ENCODE data around the gene RASSF9. TPM values are rescaled to one million over a fixed set of nuclear protein-coding genes. Genes with fewer than 3 reads are reported as not detected.

RASSF9 gene
- polyA plus RNA-seq, 4 donors = 0.27 to 1.5 (median 0.83) TPM

DNA sequence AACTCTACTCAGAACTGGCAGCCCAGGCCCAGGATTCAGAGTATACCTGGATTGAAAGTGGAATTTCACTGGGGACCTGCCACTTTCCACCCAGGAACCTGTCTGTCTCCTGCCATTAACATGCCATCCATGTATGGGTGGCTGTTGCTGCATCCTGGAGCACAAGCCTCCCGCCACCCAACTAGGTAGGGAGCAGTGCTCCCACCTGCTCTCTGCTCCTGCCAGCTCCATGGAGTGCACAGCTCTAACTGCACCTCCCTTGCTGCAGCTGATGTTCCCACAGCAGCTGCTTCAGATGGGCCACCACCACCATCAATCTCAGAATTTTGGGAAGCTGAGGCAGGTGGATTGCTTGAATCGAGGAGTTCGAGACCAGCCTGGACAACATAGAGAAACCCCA lies 20.8 kb upstream of the RASSF9 start:
- Histone ChIP-seq H3K9me3 (ENCODE audit: control insufficient read depth in 2 of 2, insufficient read depth in 1 of 2, low read depth in 1 of 2, low read length in 1 of 2) (peaks cover 0 to 7% of the 10 kb centered on the region in 2 donors), H3K27ac (ENCODE audit: low read depth in 1 of 3, low read length in 2 of 3) (no peak overlapping the region), H3K4me1 (ENCODE audit: control insufficient read depth in 3 of 3, insufficient read depth in 2 of 3, low read depth in 1 of 3, low read length in 2 of 3) (no peaks in the 10 kb centered on the region), H3K4me3 (ENCODE audit: low read depth in 1 of 3, low read length in 3 of 3) (no peak overlapping the region), H3K36me3 (ENCODE audit: control insufficient read depth in 3 of 3, insufficient read depth in 2 of 3, low read depth in 1 of 3, low read length in 3 of 3) (no peaks in the 10 kb centered on the region), H3K27me3 (ENCODE audit: control insufficient read depth in 3 of 3, insufficient read depth in 3 of 3, low read length in 3 of 3) (no peaks in the 10 kb centered on the region)
- DNase-seq (no peak), FAIRE-seq (no peak)
- WGBS, 3 donors = 73 to 78% (median 77%) methylated on average over 3 of the region's 3 CpGs

DNA sequence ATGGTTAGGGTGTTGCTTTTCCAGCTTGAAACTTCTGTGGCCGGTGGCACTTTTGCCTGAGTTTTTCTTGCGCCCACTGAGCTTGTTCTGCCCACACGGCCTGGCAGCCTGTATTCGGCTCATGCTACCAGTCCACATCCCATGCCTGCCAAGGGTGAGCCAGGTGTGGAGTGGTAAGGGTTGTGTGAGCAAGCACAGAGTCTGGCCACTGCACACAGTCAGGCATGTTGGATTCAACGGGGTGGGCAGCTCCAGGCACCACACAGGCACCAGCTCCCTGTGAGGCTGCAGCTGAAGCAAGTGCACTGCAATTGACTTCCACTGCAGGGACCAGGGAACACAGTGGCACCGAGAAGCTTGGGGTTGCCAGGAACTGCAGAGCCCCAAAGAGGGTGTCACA lies 19.1 kb upstream of the RASSF9 start:
- no peaks in the 10 kb centered on the region for H3K36me3 ChIP-seq (ENCODE audit: control insufficient read depth in 3 of 3, insufficient read depth in 2 of 3, low read depth in 1 of 3, low read length in 3 of 3)
- H3K4me3 ChIP-seq (ENCODE audit: low read depth in 1 of 3, low read length in 3 of 3) = no peak overlapping the region
- 77 to 84% (median 81%) methylated on average over 6 of the region's 6 CpGs for WGBS, 3 donors
- H3K27me3 ChIP-seq (ENCODE audit: control insufficient read depth in 3 of 3, insufficient read depth in 3 of 3, low read length in 3 of 3) = no peaks in the 10 kb centered on the region
- no peak overlapping the region for H3K27ac ChIP-seq (ENCODE audit: low read depth in 1 of 3, low read length in 2 of 3)
- peaks cover 0 to 7% of the 10 kb centered on the region in 2 donors for H3K9me3 ChIP-seq (ENCODE audit: control insufficient read depth in 2 of 2, insufficient read depth in 1 of 2, low read depth in 1 of 2, low read length in 1 of 2)
- DNase-seq = no peak
- no peak for FAIRE-seq
- H3K4me1 ChIP-seq (ENCODE audit: control insufficient read depth in 3 of 3, insufficient read depth in 2 of 3, low read depth in 1 of 3, low read length in 2 of 3) = no peaks in the 10 kb centered on the region

DNA sequence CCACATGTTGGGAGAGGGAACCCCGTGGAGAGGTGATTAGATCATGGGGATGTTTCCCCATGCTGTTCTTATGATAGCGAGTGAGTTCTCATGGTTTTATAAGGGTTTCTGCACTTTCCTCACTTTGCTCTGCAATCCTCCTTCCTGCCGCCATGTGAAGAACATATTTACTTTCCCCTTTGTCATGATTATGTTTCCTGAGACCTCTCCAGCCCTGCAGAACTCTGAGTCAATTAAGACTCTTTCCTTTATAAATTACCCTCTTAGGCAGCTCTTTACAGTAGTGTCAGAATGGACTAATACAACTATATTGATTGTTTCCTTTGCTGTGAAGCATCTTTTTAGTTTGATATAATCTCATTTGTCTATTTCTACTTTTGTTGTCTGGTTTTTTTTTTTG lies 13.1 kb upstream of the RASSF9 start:
- Histone ChIP-seq H3K4me3 (ENCODE audit: low read depth in 1 of 3, low read length in 3 of 3) (no peak overlapping the region), H3K9me3 (ENCODE audit: control insufficient read depth in 2 of 2, insufficient read depth in 1 of 2, low read depth in 1 of 2, low read length in 1 of 2) (no peaks in the 10 kb centered on the region), H3K27ac (ENCODE audit: low read depth in 1 of 3, low read length in 2 of 3) (no peak overlapping the region), H3K4me1 (ENCODE audit: control insufficient read depth in 3 of 3, insufficient read depth in 2 of 3, low read depth in 1 of 3, low read length in 2 of 3) (peaks cover 0 to 7% (median 0%) of the 10 kb centered on the region in 3 donors), H3K36me3 (ENCODE audit: control insufficient read depth in 3 of 3, insufficient read depth in 2 of 3, low read depth in 1 of 3, low read length in 3 of 3) (no peaks in the 10 kb centered on the region), H3K27me3 (ENCODE audit: control insufficient read depth in 3 of 3, insufficient read depth in 3 of 3, low read length in 3 of 3) (no peaks in the 10 kb centered on the region)
- 50 to 82% (median 63%) methylated on average over 3 of the region's 3 CpGs for WGBS, 3 donors
- FAIRE-seq = no peak
- DNase-seq = no peak

DNA sequence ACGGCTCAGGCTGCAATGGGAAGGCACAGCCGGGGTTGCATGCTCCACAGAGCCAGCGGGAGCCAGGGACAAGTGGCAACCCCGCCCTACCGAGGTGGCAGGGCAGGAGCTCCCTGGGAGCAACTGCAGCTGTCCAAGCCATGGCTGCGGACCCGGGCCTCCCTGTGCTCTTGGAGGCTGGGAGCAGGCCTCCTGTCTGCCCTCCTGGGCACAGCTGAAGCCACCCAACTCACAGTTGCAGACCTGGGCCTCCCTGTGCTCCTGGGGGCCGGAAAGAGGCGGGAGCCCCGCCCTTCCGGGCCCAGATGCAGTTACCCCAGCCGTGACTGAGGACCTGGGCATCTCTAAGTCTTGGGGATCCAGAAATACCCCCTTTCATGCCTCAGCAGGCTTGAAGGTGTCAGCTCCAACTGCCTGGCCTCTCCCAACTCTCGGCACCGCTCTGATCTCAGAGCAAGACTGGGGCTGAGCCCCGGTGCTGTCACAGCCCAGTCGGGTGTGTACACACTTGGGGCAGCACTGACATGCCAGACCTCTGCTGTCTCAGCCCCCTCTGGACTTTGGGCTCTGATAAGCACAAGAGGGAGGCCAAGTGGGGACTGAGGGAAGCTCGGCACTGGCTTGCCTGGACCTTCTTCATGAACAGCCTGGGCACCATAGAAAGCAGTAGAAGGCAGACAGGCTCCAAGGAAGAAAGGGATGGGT lies 7.5 kb upstream of the RASSF9 start:
- no peak for FAIRE-seq
- H3K27me3 ChIP-seq (ENCODE audit: control insufficient read depth in 3 of 3, insufficient read depth in 3 of 3, low read length in 3 of 3) = no peaks in the 10 kb centered on the region
- peak in 1 of 2 donors; percentile 77 for DNase-seq
- H3K4me3 ChIP-seq (ENCODE audit: low read depth in 1 of 3, low read length in 3 of 3) = no peak overlapping the region
- no peaks in the 10 kb centered on the region for H3K9me3 ChIP-seq (ENCODE audit: control insufficient read depth in 2 of 2, insufficient read depth in 1 of 2, low read depth in 1 of 2, low read length in 1 of 2)
- peaks cover 0 to 3% (median 0%) of the 10 kb centered on the region in 3 donors for H3K36me3 ChIP-seq (ENCODE audit: control insufficient read depth in 3 of 3, insufficient read depth in 2 of 3, low read depth in 1 of 3, low read length in 3 of 3)
- peaks cover 0 to 23% (median 1%) of the 10 kb centered on the region in 3 donors for H3K4me1 ChIP-seq (ENCODE audit: control insufficient read depth in 3 of 3, insufficient read depth in 2 of 3, low read depth in 1 of 3, low read length in 2 of 3)
- H3K27ac ChIP-seq (ENCODE audit: low read depth in 1 of 3, low read length in 2 of 3) = peak overlapping the region in 1 of 3 donors; percentile 74
- 71 to 81% (median 76%) methylated on average over 16 to 17 of the region's 17 CpGs for WGBS, 3 donors

DNA sequence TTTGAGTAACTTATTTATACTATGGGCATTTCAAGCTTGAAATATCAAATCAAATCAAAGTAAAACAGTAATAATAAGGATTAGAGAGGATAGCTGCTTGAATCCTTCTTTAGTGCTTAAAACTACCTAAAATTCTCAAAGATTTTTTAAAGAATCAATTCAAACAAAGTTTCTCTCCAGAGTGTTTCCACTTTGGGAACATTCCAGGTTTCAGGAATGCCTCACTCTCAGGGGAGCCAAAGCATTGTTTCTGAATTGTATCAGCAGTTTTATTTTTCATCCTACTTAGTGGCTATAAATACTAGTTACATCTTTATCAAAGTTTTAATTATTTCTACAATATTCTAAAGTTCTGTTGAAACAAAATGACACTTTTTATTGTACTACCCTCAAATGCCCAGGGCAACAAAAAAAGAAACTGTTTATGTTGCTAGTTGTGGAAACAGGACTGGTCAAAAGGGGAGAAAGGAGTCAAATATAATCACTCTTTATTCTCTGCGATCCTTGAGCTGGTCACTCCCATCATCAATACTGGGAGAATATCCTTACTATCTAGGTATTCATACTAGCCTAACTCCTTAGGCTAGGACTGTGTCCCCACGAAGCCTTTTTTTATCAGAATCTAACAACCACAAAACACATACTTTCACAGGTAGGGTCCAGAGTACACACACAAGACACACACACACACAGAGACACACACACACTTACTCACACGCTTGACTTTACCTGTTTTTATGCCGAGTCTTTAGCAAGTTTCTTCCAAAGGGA lies 598 bp downstream of the RASSF9 start:
- no peak for FAIRE-seq
- H3K4me1 ChIP-seq (ENCODE audit: control insufficient read depth in 3 of 3, insufficient read depth in 2 of 3, low read depth in 1 of 3, low read length in 2 of 3) = peaks cover 0 to 9% (median 0%) of the 10 kb centered on the region in 3 donors
- H3K36me3 ChIP-seq (ENCODE audit: control insufficient read depth in 3 of 3, insufficient read depth in 2 of 3, low read depth in 1 of 3, low read length in 3 of 3) = no peaks in the 10 kb centered on the region
- DNase-seq = no peak
- peak overlapping the region; percentile 59 to 81 (median 65) for H3K27ac ChIP-seq (ENCODE audit: low read depth in 1 of 3, low read length in 2 of 3)
- 11 to 21% (median 19%) methylated on average over 4 of the region's 4 CpGs for WGBS, 3 donors
- peak overlapping the region in 2 of 3 donors; percentile 45 to 48 for H3K4me3 ChIP-seq (ENCODE audit: low read depth in 1 of 3, low read length in 3 of 3)
- H3K9me3 ChIP-seq (ENCODE audit: control insufficient read depth in 2 of 2, insufficient read depth in 1 of 2, low read depth in 1 of 2, low read length in 1 of 2) = no peaks in the 10 kb centered on the region
- H3K27me3 ChIP-seq (ENCODE audit: control insufficient read depth in 3 of 3, insufficient read depth in 3 of 3, low read length in 3 of 3) = no peaks in the 10 kb centered on the region

DNA sequence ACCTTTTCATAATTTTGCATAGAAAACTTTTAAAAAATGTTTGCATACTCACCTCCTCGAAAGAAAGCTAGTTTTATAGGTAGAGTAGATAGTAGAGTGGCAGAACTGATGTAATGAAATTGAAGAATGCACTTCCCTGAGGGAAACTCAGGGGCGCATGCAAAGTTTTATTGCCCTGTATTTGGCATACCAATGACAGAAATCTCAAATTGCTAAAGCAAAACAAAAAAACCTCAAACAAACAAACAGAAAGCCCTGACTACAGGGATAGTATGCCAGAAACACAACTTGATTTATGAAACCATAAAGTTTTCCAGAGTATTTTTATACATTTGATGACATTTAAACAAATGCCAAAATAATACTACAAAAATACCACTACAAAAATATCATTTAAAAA lies 1.8 kb downstream of the RASSF9 start:
- Histone ChIP-seq H3K4me1 (ENCODE audit: control insufficient read depth in 3 of 3, insufficient read depth in 2 of 3, low read depth in 1 of 3, low read length in 2 of 3) (peaks cover 0 to 9% (median 0%) of the 10 kb centered on the region in 3 donors), H3K27ac (ENCODE audit: low read depth in 1 of 3, low read length in 2 of 3) (no peak overlapping the region), H3K4me3 (ENCODE audit: low read depth in 1 of 3, low read length in 3 of 3) (no peak overlapping the region), H3K36me3 (ENCODE audit: control insufficient read depth in 3 of 3, insufficient read depth in 2 of 3, low read depth in 1 of 3, low read length in 3 of 3) (no peaks in the 10 kb centered on the region), H3K9me3 (ENCODE audit: control insufficient read depth in 2 of 2, insufficient read depth in 1 of 2, low read depth in 1 of 2, low read length in 1 of 2) (no peaks in the 10 kb centered on the region), H3K27me3 (ENCODE audit: control insufficient read depth in 3 of 3, insufficient read depth in 3 of 3, low read length in 3 of 3) (no peaks in the 10 kb centered on the region)
- DNase-seq (no peak), FAIRE-seq (no peak)
- WGBS, 3 donors = 15 to 33% (median 29%) methylated on average over 2 of the region's 2 CpGs

DNA sequence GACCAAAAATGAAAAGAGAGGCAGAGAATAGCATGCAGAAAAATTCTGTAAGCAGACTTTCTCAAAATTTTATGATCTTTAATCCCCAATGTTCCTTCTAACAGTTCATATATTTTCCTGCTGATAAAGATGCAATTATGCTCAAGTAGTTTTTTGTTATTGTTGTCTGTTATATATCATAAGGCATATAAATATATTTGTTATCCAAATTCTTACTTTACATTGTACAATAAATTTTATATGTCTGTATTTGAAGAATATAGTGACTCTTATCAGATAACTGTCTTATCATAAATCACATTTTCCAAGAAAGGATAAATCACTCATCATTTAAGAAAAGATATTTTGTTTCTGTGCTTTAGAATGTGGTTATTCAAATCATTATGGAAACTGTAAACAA lies 2.6 kb downstream of the RASSF9 start:
- DNase-seq (no peak), FAIRE-seq (no peak)
- Histone ChIP-seq H3K27me3 (ENCODE audit: control insufficient read depth in 3 of 3, insufficient read depth in 3 of 3, low read length in 3 of 3) (no peaks in the 10 kb centered on the region), H3K4me1 (ENCODE audit: control insufficient read depth in 3 of 3, insufficient read depth in 2 of 3, low read depth in 1 of 3, low read length in 2 of 3) (peaks cover 0 to 9% (median 0%) of the 10 kb centered on the region in 3 donors), H3K36me3 (ENCODE audit: control insufficient read depth in 3 of 3, insufficient read depth in 2 of 3, low read depth in 1 of 3, low read length in 3 of 3) (no peaks in the 10 kb centered on the region), H3K9me3 (ENCODE audit: control insufficient read depth in 2 of 2, insufficient read depth in 1 of 2, low read depth in 1 of 2, low read length in 1 of 2) (no peaks in the 10 kb centered on the region), H3K27ac (ENCODE audit: low read depth in 1 of 3, low read length in 2 of 3) (no peak overlapping the region), H3K4me3 (ENCODE audit: low read depth in 1 of 3, low read length in 3 of 3) (no peak overlapping the region)

DNA sequence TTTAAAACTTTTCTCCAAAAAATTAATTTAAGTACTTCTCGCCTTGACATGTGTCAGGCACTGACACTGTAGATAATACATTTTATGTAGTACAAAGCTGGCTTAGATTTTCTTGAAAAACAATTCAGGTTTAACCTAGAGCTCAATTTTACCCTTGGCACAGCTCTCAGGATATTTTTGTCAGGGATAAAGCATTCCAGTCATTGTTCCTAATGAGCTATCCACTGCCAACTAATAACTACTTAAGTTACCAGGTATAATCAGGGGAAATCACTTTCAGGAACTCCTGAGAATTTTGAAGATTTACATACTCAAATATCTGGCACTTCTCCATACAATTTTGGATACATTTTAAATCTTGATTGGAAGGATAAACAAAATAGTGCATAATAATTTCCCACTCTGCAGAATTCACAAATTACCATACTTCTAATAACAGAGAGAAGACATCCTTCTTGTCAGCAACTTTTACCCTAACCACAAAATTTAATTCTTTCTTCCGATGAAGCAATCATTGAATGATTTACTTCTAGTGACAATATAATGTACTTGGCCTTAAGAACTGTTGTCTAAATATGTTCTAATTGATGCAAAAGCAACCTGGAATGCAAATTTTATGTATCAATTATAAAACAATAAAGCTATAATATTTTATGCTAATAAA lies 4.8 kb downstream of the RASSF9 start:
- FAIRE-seq (no peak), DNase-seq (no peak)
- whole genome bisulfite sequencing, 3 donors = 64 to 79% (median 70%) methylated on average over 2 of the region's 2 CpGs

More for the DNA sequence above, 4.8 kb downstream of the RASSF9 start:
- Histone ChIP-seq H3K9me3 (ENCODE audit: control insufficient read depth in 2 of 2, insufficient read depth in 1 of 2, low read depth in 1 of 2, low read length in 1 of 2) (no peaks in the 10 kb centered on the region), H3K4me3 (ENCODE audit: low read depth in 1 of 3, low read length in 3 of 3) (no peak overlapping the region), H3K27ac (ENCODE audit: low read depth in 1 of 3, low read length in 2 of 3) (no peak overlapping the region), H3K27me3 (ENCODE audit: control insufficient read depth in 3 of 3, insufficient read depth in 3 of 3, low read length in 3 of 3) (no peaks in the 10 kb centered on the region), H3K4me1 (ENCODE audit: control insufficient read depth in 3 of 3, insufficient read depth in 2 of 3, low read depth in 1 of 3, low read length in 2 of 3) (peaks cover 0 to 2% (median 0%) of the 10 kb centered on the region in 3 donors), H3K36me3 (ENCODE audit: control insufficient read depth in 3 of 3, insufficient read depth in 2 of 3, low read depth in 1 of 3, low read length in 3 of 3) (no peaks in the 10 kb centered on the region)
